ENCODE results near the gene PVALEF. TPM values are rescaled to one million over a fixed set of nuclear protein-coding genes. Genes with fewer than 3 reads are reported as not detected.

PVALEF gene
- total RNA-seq, 4 donors from 2014 or later = not detected

DNA sequence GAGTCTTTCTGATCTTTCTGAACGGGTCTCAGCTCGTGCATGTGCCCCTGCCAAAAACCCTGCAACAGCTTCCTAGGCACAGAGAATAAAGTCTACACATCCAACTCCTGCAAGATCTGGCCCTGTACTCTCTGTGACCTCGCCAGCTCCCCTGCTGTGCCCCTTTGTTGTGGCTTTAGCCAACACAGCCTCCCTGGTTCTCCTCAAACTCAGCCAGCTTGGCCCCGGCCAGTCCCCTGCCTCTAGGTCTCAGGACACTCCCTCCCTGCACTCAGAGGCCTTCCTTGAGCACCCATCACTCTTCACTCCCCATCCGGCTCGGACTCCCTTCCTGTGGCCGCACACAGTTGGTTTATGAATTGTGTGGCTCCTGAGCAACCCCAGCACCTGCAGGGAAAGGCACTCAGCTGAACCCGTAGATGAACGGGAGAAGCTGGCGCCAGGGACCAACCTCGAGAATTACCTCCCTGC is 56.1 kb downstream of the PVALEF start:
- no peak for DNase-seq (ENCODE audit: extremely low spot score)
- Histone ChIP-seq H3K27me3 (no peaks in the 10 kb centered on the region), H3K36me3 (peaks cover 7 to 26% (median 12%) of the 10 kb centered on the region in 4 donors), H3K9me3 (no peaks in the 10 kb centered on the region), H3K4me1 (peaks cover 19 to 27% (median 24%) of the 10 kb centered on the region in 4 donors), H3K4me3 (peak overlapping the region in 2 of 4 donors; percentile 80 to 85), H3K27ac (replicated peaks in 1 of 4) (no peak overlapping the region)
- intact Hi-C loops (cut with DNase I) = no loop called here
- no peak for TF ChIP-seq POLR2AphosphoS5 (IDR thresholded peaks at IDR 0.05)
- no peak for TF ChIP-seq POLR2A (IDR thresholded peaks at IDR 0.05; ENCODE audit: low read depth)
- TF ChIP-seq, protein P1, sequence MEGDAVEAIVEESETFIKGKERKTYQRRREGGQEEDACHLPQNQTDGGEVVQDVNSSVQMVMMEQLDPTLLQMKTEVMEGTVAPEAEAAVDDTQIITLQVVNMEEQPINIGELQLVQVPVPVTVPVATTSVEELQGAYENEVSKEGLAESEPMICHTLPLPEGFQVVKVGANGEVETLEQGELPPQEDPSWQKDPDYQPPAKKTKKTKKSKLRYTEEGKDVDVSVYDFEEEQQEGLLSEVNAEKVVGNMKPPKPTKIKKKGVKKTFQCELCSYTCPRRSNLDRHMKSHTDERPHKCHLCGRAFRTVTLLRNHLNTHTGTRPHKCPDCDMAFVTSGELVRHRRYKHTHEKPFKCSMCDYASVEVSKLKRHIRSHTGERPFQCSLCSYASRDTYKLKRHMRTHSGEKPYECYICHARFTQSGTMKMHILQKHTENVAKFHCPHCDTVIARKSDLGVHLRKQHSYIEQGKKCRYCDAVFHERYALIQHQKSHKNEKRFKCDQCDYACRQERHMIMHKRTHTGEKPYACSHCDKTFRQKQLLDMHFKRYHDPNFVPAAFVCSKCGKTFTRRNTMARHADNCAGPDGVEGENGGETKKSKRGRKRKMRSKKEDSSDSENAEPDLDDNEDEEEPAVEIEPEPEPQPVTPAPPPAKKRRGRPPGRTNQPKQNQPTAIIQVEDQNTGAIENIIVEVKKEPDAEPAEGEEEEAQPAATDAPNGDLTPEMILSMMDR (IDR thresholded peaks at IDR 0.05) = no peak
- no peak for TF ChIP-seq EP300 (IDR thresholded peaks at IDR 0.05)
- 74% methylated on average over 11 of the region's 11 CpGs for WGBS

GRCh38 chr17:81221842-81222619 is 56.7 kb downstream of the PVALEF start:
- H3K36me3 ChIP-seq = peaks cover 7 to 23% (median 10%) of the 10 kb centered on the region in 4 donors
- H3K4me3 ChIP-seq = peak overlapping the region; percentile 65 to 85 (median 80)
- TF ChIP-seq POLR2AphosphoS5 (IDR thresholded peaks at IDR 0.05) = no peak
- TF ChIP-seq, protein P1 (IDR thresholded peaks at IDR 0.05) = no peak
- TF ChIP-seq EP300 (IDR thresholded peaks at IDR 0.05) = no peak
- TF ChIP-seq POLR2A (IDR thresholded peaks at IDR 0.05; ENCODE audit: low read depth) = no peak
- DNase-seq (ENCODE audit: extremely low spot score) = no peak
- no peaks in the 10 kb centered on the region for H3K9me3 ChIP-seq
- intact Hi-C loops (cut with DNase I) = no loop called here
- no peaks in the 10 kb centered on the region for H3K27me3 ChIP-seq
- H3K27ac ChIP-seq (replicated peaks in 1 of 4) = peak overlapping the region in 3 of 4 donors; percentile 24 to 58 (median 54)
- 35% methylated on average over 9 of the region's 24 CpGs for WGBS
- H3K4me1 ChIP-seq = peaks cover 19 to 27% (median 24%) of the 10 kb centered on the region in 4 donors

DNA sequence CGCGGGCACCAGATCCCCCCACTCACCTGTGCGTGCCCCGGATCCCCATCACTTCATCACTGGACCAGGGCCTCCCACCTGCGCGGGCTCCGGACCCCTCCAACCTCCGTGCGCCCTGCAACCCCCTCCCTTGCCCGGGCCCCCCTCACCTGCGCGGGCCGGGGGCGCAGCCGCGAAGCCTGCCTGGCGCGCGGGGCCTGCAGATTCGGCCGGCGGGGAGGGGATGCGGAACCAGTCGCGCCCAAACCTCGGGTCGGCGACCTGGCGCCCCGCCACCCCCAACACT is 57.3 kb downstream of the PVALEF start:
- peak overlapping the region in 3 of 4 donors; percentile 24 to 58 (median 54) for H3K27ac ChIP-seq (replicated peaks in 1 of 4)
- intact Hi-C loops (cut with DNase I) = no loop called here

DNA sequence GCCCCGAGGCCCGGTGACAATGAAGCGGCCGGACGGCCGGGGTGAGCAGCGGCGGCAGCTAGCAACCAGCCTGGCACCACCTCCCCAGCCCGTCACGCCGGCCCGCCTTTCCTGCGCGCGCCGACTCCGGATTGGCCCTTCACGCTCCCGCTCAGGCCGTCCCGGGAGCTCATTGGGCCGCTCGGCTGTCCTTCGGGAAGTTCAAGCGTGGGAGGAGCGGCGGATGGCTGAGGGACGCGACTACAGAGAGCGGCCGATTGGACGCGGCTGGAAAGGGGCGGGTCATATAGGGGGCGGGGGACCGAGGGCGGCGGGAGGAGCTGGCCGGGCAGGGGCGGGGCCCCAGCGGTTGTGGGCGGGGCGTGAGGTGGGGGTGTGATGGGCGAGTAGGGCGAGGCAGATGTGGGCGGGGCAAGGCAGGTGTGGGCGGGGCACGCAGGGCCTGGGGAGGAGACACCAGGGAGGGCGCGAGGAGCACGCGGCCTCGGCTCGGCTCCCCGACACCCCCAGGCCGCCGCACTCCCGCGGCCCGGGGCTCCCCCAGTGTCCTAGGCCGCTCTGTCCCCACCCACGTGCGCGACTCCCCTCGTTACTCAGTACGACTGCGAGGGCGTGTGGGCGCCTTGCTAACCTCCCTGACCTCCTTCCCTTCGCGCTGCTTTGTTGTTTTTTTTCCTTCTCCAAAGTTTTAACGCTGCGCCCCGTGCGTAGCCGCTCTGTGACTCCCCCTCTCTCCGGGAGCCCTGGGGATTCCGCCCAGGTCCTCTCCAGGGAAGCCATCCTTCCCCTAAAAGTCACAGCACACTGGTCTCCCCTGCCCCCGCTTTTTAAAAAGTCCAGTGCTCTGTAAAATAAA is 57.8 kb downstream of the PVALEF start, which contains the start of gene CEP131:
CEP131 (minus strand) TSS at position 60 of the 856 bp plus-strand sequence. CDS start 2,909 bp downstream, outside the sequence.
- DNase-seq (ENCODE audit: extremely low spot score) = peak; percentile 100
- no peak for TF ChIP-seq EP300 (IDR thresholded peaks at IDR 0.05)
- TF ChIP-seq POLR2AphosphoS5 (IDR thresholded peaks at IDR 0.05) = peak; percentile 37 to 76
- TF ChIP-seq, protein P1 (IDR thresholded peaks at IDR 0.05) = no peak
- Histone ChIP-seq H3K4me1 (peaks cover 19 to 27% (median 24%) of the 10 kb centered on the region in 4 donors), H3K27me3 (no peaks in the 10 kb centered on the region), H3K4me3 (peak within 1 kb of the TSS; percentile 65 to 85 (median 80)), H3K27ac (replicated peaks in 1 of 4) (peak within 1 kb of the TSS; percentile 32 to 69 (median 58)), H3K36me3 (peaks cover 7 to 18% (median 10%) of the 10 kb centered on the region in 4 donors), H3K9me3 (no peaks in the 10 kb centered on the region)
- 1% methylated on average over 36 of the region's 79 CpGs for WGBS
- intact Hi-C loops (cut with DNase I) = no loop called here

More for the DNA sequence above, 57.3 kb downstream of the PVALEF start:
- Histone ChIP-seq H3K4me1 (peaks cover 19 to 27% (median 24%) of the 10 kb centered on the region in 4 donors), H3K4me3 (peak overlapping the region; percentile 65 to 85 (median 80)), H3K36me3 (peaks cover 7 to 18% (median 10%) of the 10 kb centered on the region in 4 donors), H3K9me3 (no peaks in the 10 kb centered on the region), H3K27me3 (no peaks in the 10 kb centered on the region)
- no peak for DNase-seq (ENCODE audit: extremely low spot score)
- WGBS = 0% methylated on average over 1 of the region's 30 CpGs
- TF ChIP-seq EP300 (IDR thresholded peaks at IDR 0.05) = no peak
- TF ChIP-seq, protein P1 (IDR thresholded peaks at IDR 0.05) = no peak
- no peak for TF ChIP-seq POLR2AphosphoS5 (IDR thresholded peaks at IDR 0.05)
- no peak for TF ChIP-seq POLR2A (IDR thresholded peaks at IDR 0.05; ENCODE audit: low read depth)

Measured in esophagus muscularis mucosa (tissue), 4 donors.